Esophagus squamous epithelium (tissue), 4 donors: ENCODE data around the gene CCDC102B.

ENCODE experiments used
- CTCF ChIP-seq, 6 experiments: fragments of 450-650 bp in 4 of 6; fragments of 200-600 bp in 2 of 6; sonication (generic) in 2 of 6; IDR thresholded peaks; one replicate each; pipeline ENCODE4 v1.5.1; 2016 to 2019; ENCODE audit warnings: antibody characterized with exemption in 6 of 6, mild to moderate bottlenecking in 4 of 6, moderate library complexity in 4 of 6
- POLR2A ChIP-seq, 4 donors: fragments of 450-650 bp; IDR thresholded peaks; one replicate each; pipeline ENCODE4 v1.6.1; 2017; ENCODE audit warnings: antibody characterized with exemption in 4 of 4, mild to moderate bottlenecking in 4 of 4, moderate library complexity in 3 of 4

- TF ChIP-seq CTCF (IDR thresholded peaks at IDR 0.05) (no peak), POLR2A (IDR thresholded peaks at IDR 0.05) (no peak)
Observed at GRCh38 chr18:68793951-68794350, 3.9 kb upstream of the CCDC102B start.
